HG02623 (cell line): ENCODE data around the gene TRIM26.
"Not testable (repeated sequence)": the region's sequence is repeated elsewhere in the genome, so short reads cannot be mapped to it uniquely, and the experiment has no call there.

Source experiments
- ATAC-seq: cut with Tn5 transposase; IDR thresholded peaks from one replicate; pipeline ENCODE4 v1.9.1; 2021; ENCODE audit warnings: moderate library complexity; ENCODE audit not compliant: unreplicated experiment

TRIM26 gene

GRCh38 chr6:30171677-30172471 lies 41.3 kb downstream of the TRIM26 start:
- no peak for ATAC-seq

- no peak for ATAC-seq
These were observed 43.3 kb downstream of the TRIM26 start for GRCh38 chr6:30169658-30170614.

- ATAC-seq, result no peak
These were observed 44.5 kb downstream of the TRIM26 start for GRCh38 chr6:30168741-30169140.

GRCh38 chr6:30167101-30167500 lies 46.1 kb downstream of the TRIM26 start:
- ATAC-seq, result no peak

- not testable (repeated sequence) for ATAC-seq
These were observed 48.0 kb downstream of the TRIM26 start for GRCh38 chr6:30165238-30165637.

GRCh38 chr6:30164714-30165113 lies 48.5 kb downstream of the TRIM26 start:
- no peak for ATAC-seq

GRCh38 chr6:30163918-30164654 lies 49.1 kb downstream of the TRIM26 start:
- no peak for ATAC-seq

GRCh38 chr6:30163090-30163917 lies 49.9 kb downstream of the TRIM26 start, which contains the start of gene TRIM15:
Gene TRIM15, plus strand, starts transcription at chr6:30163546. Its CDS starts 139 bp downstream, at chr6:30163685.
- no peak for ATAC-seq

GRCh38 chr6:30162265-30163089 lies 50.7 kb downstream of the TRIM26 start:
- ATAC-seq, result no peak

- ATAC-seq, result no peak
These were observed 52.2 kb downstream of the TRIM26 start, which contains the start of gene TRIM10 for GRCh38 chr6:30160785-30161531. Gene TRIM10, minus strand, starts transcription at chr6:30161211. Its CDS starts 353 bp downstream, at chr6:30160858.

- no peak for ATAC-seq
These were observed 53.0 kb downstream of the TRIM26 start for GRCh38 chr6:30160008-30160784.

GRCh38 chr6:30158475-30159040 lies 54.6 kb downstream of the TRIM26 start:
- no peak for ATAC-seq

- no peak for ATAC-seq
These were observed 55.2 kb downstream of the TRIM26 start for GRCh38 chr6:30157999-30158398.

- no peak for ATAC-seq
These were observed 55.6 kb downstream of the TRIM26 start for GRCh38 chr6:30157581-30157980.

GRCh38 chr6:30156774-30157173 lies 56.4 kb downstream of the TRIM26 start:
- ATAC-seq, result no peak

GRCh38 chr6:30156262-30156599 lies 57.0 kb downstream of the TRIM26 start:
- ATAC-seq, result no peak

- ATAC-seq, result no peak
These were observed 57.5 kb downstream of the TRIM26 start for GRCh38 chr6:30155520-30156261.
